HepG2 (cell line): ENCODE measurements around the gene NEDD8. TPM values are rescaled to one million over a fixed set of nuclear protein-coding genes. Genes with fewer than 3 reads are reported as not detected.
A peak's percentile ranks its signal among the peaks of the same experiment; 100 is the strongest.

Experiments used
- ATAC-seq: fragments of 200-7000 bp; cut with Tn5 transposase; 3 replicates; pipeline ENCODE4 v1.9.1; 2020; ENCODE audit warnings: mild to moderate bottlenecking, moderate library complexity
- BruUV-seq: library from RNA; stranded (reverse); fragments of 400-500 nt; replicated peaks from 2 replicates; lab custom pipeline; 2021; lab: Mats Ljungman, UMichigan
- CTCF ChIA-PET: fragments of 300-600 bp; formaldehyde crosslinking; extraction: SDS; loops from one replicate; lab custom pipeline; 2021; ENCODE audit warnings: low total read pairs, inconsistent platforms, low intra/inter-chr PET ratio; lab: Yijun Ruan, JAX
- POLR2A ChIA-PET: fragments of 350-600 bp; sonication (Branson Sonifier 250); formaldehyde crosslinking; loops from one replicate; lab custom pipeline; 2020; ENCODE audit warnings: antibody characterized with exemption, inconsistent platforms; lab: Yijun Ruan, JAX
- DNase-seq: peaks from one replicate; pipeline ENCODE4 v3.0.0-alpha.2; 2015; ENCODE audit warnings: low spot score
- FAIRE-seq: peaks from 3 replicates; lab custom pipeline; 2011; peaks lifted over from hg19 to GRCh38; lab: Jason Lieb, UNC
- H2AFZ ChIP-seq: one replicate; pipeline ENCODE4 v1.6.1; 2011; ENCODE audit warnings: low read length, inconsistent platforms
- H3K27ac ChIP-seq: fragments of 300-600 bp; 3 replicates; pipeline ENCODE4 v1.8.0; 2011; ENCODE audit warnings: mixed run types, mild to moderate bottlenecking, mixed read lengths, low read length, inconsistent platforms; ENCODE audit not compliant: insufficient read depth; ENCODE audit errors: extremely low read length
- H3K27me3 ChIP-seq, 2 experiments: fragments of 200-600 bp in 1 of 2; 2 replicates in 1 of 2; 3 replicates in 1 of 2; pipeline versions ENCODE4 v1.6.0 to v1.8.0; 2011; ENCODE audit warnings: low read length in 2 of 2, mild to moderate bottlenecking in 2 of 2, moderate library complexity in 2 of 2, inconsistent platforms in 1 of 2; ENCODE audit not compliant: insufficient read depth in 2 of 2, control insufficient read depth in 1 of 2
- H3K36me3 ChIP-seq, 2 experiments: fragments of 200-600 bp in 1 of 2; replicated peaks in 1 of 2; 2 replicates in 1 of 2; 3 replicates in 1 of 2; pipeline versions ENCODE4 v1.5.1 to v1.8.0; 2011; ENCODE audit warnings: low read length in 2 of 2, inconsistent platforms in 1 of 2; ENCODE audit not compliant: insufficient read depth in 2 of 2, control insufficient read depth in 1 of 2
- H3K4me1 ChIP-seq: 2 replicates; pipeline ENCODE4 v1.5.1; 2012; ENCODE audit warnings: low read length, inconsistent platforms; ENCODE audit not compliant: insufficient read depth
- H3K4me2 ChIP-seq: 2 replicates; pipeline ENCODE4 v1.6.0; 2011; ENCODE audit warnings: low read depth, low read length, inconsistent platforms
- H3K4me3 ChIP-seq, 3 experiments: fragments of 200-600 bp in 1 of 3; sonication (generic), shearing (Covaris generic) in 1 of 3; replicated peaks in 1 of 3; 2 replicates each; pipeline ENCODE4 v1.5.1; 2011 to 2016; ENCODE audit warnings: low read length in 3 of 3, inconsistent platforms in 2 of 3, low read depth in 2 of 3, mild to moderate bottlenecking in 2 of 3, control low read depth in 1 of 3, mixed read lengths in 1 of 3; ENCODE audit not compliant: insufficient read depth in 1 of 3
- H3K79me2 ChIP-seq: one replicate; pipeline ENCODE4 v1.6.1; 2011; ENCODE audit warnings: low read length, inconsistent platforms; ENCODE audit not compliant: insufficient read depth
- H3K9ac ChIP-seq: 2 replicates; pipeline ENCODE4 v1.6.0; 2011; ENCODE audit warnings: mild to moderate bottlenecking, low read depth, low read length, inconsistent platforms; ENCODE audit not compliant: insufficient read depth
- H3K9me3 ChIP-seq: 2 replicates; pipeline ENCODE4 v1.5.1; 2012; ENCODE audit warnings: mild to moderate bottlenecking, low read length
- H4K20me1 ChIP-seq: 2 replicates; pipeline ENCODE4 v1.6.0; 2011; ENCODE audit warnings: inconsistent platforms, mild to moderate bottlenecking, low read length, moderate library complexity; ENCODE audit not compliant: insufficient read depth
- ETV6 ChIP-seq: sonication (generic); formaldehyde crosslinking; conservative IDR thresholded peaks from 2 replicates; pipeline ENCODE4 v1.4.0; 2020; ENCODE audit warnings: missing genetic modification reagents
- GTF3A ChIP-seq: sonication (generic); formaldehyde crosslinking; conservative IDR thresholded peaks from 2 replicates; pipeline ENCODE4 v1.4.0; 2020; ENCODE audit warnings: mild to moderate bottlenecking, missing genetic modification reagents
- HMGXB4 ChIP-seq, 2 experiments: sonication (generic) in 1 of 2; formaldehyde crosslinking in 1 of 2; IDR thresholded peaks; 2 replicates each; pipeline versions ENCODE4 v1.4.0 to v1.6.1; 2018 to 2020; ENCODE audit warnings: missing genetic modification reagents in 2 of 2, borderline replicate concordance in 1 of 2, low read depth in 1 of 2, mild to moderate bottlenecking in 1 of 2, missing biosample characterization in 1 of 2
- NFYC ChIP-seq: IDR thresholded peaks from 2 replicates; pipeline ENCODE4 v1.6.1; 2016; ENCODE audit warnings: missing genetic modification reagents, missing compliant biosample characterization
- NKX3-1 ChIP-seq: sonication (generic); formaldehyde crosslinking; IDR thresholded peaks from 2 replicates; pipeline ENCODE4 v1.5.0; 2020; ENCODE audit warnings: missing genetic modification reagents
- ZC3H4 ChIP-seq: sonication (generic); formaldehyde crosslinking; IDR thresholded peaks from 2 replicates; pipeline ENCODE4 v1.4.0; 2020; ENCODE audit warnings: missing genetic modification reagents, borderline replicate concordance
- ZFY ChIP-seq: sonication (generic); formaldehyde crosslinking; IDR thresholded peaks from 2 replicates; pipeline ENCODE4 v1.4.0; 2020; ENCODE audit warnings: missing genetic modification reagents
- ZNF225 ChIP-seq: sonication (generic); formaldehyde crosslinking; IDR thresholded peaks from 2 replicates; pipeline ENCODE4 v1.4.0; 2020; ENCODE audit warnings: mild to moderate bottlenecking, missing genetic modification reagents
- WGBS: methylation state at CpG from one replicate; pipeline ENCODE4 v1.1.6; 2017; ENCODE audit warnings: low lambda C conversion rate; 5-methylcytosine and 5-hydroxymethylcytosine counted together
- in situ Hi-C: cut with HindIII; loops from 2 replicates; pipeline ENCODE4 v1.10.0; 2017; ENCODE audit warnings: low pct_unique_long_range_greater_than_20kb; ENCODE audit not compliant: extremely low pct_ligation_motif_present
- intact Hi-C: fragments of 100-400 bp; cut with micrococcal nuclease; formaldehyde crosslinking; loops from one replicate; pipeline ENCODE4 v1.10.0; 2022; ENCODE audit not compliant: unreplicated experiment
- polyA plus RNA-seq, 8 experiments: library from polyadenylated mRNA; depleted of rRNA in 3 of 8; stranded (reverse) in 7 of 8; unstranded in 1 of 8; fragments of >200 nt; fragmentation: Illumina TruSeq in 4 of 8; extraction: Trizol in 4 of 8; gene quantifications; 2 replicates each; pipeline versions ENCODE4 v1.2.1 to v1.2.3, GENCODE V29; 2011 to 2016; ENCODE audit warnings: low read depth in 4 of 8, missing spikeins in 1 of 8, mixed read lengths in 1 of 8; ENCODE audit not compliant: insufficient read depth in 1 of 8
- total RNA-seq, 5 experiments: library from RNA; depleted of rRNA; stranded (reverse); fragments of >200 nt; fragmentation: Illumina TruSeq; extraction: Trizol; gene quantifications; 2 replicates each; pipeline ENCODE4 v1.2.3, GENCODE V29; 2016; ENCODE audit warnings: low read depth in 1 of 5
- TF ChIP-seq, protein P1 (sequence below): sonication (generic); formaldehyde crosslinking; IDR thresholded peaks from 2 replicates; pipeline ENCODE4 v1.4.0; 2020; ENCODE audit warnings: missing genetic modification reagents
- TF ChIP-seq, protein P2 (sequence below), 2 experiments: sonication (generic) in 1 of 2; formaldehyde crosslinking in 1 of 2; IDR thresholded peaks; 2 replicates each; pipeline versions ENCODE4 v1.5.1 to v1.6.1; 2011 to 2020; ENCODE audit warnings: borderline replicate concordance in 1 of 2, low read depth in 1 of 2, low read length in 1 of 2, mild to moderate bottlenecking in 1 of 2, missing genetic modification reagents in 1 of 2, moderate library complexity in 1 of 2

NEDD8 gene
- total and polyA plus RNA-seq, 2 of the 13 experiments (the other 11 are each of a cell fraction or from before 2014, with no cell fraction given): 535 to 713 TPM

GRCh38 chr14:24234095-24235005 lies 2.2 kb upstream of the NEDD8 start (continued):
- peak; percentile 13; the same call in 1 of the 2 replicates for TF ChIP-seq NKX3-1 (CRISPR knock-in tag)
- TF ChIP-seq HMGXB4 (CRISPR knock-in tag; IDR thresholded peaks at IDR 0.05; ENCODE audit: borderline replicate concordance in 1 of 2, low read depth in 1 of 2): peak in 1 of 2 experiments; percentile 24; a peak in 1 of 4 replicates
- 0 out of 2 replicates have a peak, but pooled peaks have one; percentile 30 for TF ChIP-seq ZC3H4 (CRISPR knock-in tag)
- 0 out of 2 replicates have a peak, but pooled peaks have one; percentile 50 for TF ChIP-seq GTF3A
- no peak for TF ChIP-seq NFYC (CRISPR knock-in tag)
- TF ChIP-seq ZNF225 (CRISPR knock-in tag): no peak

DNA sequence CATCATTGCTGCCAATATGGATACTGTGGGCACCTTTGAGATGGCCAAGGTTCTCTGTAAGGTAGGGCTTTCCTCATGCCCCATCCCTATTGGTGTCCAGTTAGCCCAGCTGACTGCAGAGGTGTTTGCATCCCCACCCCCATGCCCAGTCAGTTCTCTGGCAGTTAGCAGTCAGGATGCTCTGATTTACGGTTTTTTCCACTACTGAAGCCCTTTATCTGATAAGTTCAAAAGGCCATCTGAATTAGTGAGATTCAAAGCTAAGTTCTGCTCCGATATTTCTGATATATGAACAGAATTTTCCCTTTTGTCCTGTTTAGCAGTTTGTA lies 1.3 kb upstream of the NEDD8 start:
- CTCF ChIA-PET: no interaction called here
- ATAC-seq: peak; percentile 29
- BruUV-seq: no TSS peak
- Histone ChIP-seq H3K4me3 (peak overlapping the region; percentile 83 to 91 (median 85)), H4K20me1 (peaks cover 7% of the 10 kb centered on the region; the same call in 1 of the 2 replicates), H3K4me1 (peaks cover 44% of the 10 kb centered on the region), H3K27me3 (peaks cover 0 to 4% of the 10 kb centered on the region in 2 experiments; a peak in 1 of 5 replicates), H3K9me3 (no peaks in the 10 kb centered on the region), H3K9ac (peak overlapping the region; percentile 91), H2AFZ (no peak overlapping the region), H3K27ac (peak overlapping the region; percentile 84), H3K36me3 (peaks cover 26 to 48% of the 10 kb centered on the region in 2 experiments), H3K4me2 (peak overlapping the region; percentile 96), H3K79me2 (peaks cover 53% of the 10 kb centered on the region)
- in situ Hi-C loops: no loop called here
- FAIRE-seq: no peak
- 49% methylated on average over 2 of the region's 2 CpGs for WGBS
- intact Hi-C loops: loop anchor here (2.0 to 10.0 kb wide), 2 partner anchors 45 to 1191 kb away; partner anchors contain the start of gene IPO4
- DNase-seq: peak; percentile 64
- POLR2A ChIA-PET: interaction anchor here (1.7 to 18.0 kb wide), 6 partner anchors 8 to 140 kb away, joined by 5 to 850 read pairs (median 42); partner anchors contain the start of genes CHMP4A, CIDEB, DHRS1 and LTB4R
- TF ChIP-seq, protein P1, sequence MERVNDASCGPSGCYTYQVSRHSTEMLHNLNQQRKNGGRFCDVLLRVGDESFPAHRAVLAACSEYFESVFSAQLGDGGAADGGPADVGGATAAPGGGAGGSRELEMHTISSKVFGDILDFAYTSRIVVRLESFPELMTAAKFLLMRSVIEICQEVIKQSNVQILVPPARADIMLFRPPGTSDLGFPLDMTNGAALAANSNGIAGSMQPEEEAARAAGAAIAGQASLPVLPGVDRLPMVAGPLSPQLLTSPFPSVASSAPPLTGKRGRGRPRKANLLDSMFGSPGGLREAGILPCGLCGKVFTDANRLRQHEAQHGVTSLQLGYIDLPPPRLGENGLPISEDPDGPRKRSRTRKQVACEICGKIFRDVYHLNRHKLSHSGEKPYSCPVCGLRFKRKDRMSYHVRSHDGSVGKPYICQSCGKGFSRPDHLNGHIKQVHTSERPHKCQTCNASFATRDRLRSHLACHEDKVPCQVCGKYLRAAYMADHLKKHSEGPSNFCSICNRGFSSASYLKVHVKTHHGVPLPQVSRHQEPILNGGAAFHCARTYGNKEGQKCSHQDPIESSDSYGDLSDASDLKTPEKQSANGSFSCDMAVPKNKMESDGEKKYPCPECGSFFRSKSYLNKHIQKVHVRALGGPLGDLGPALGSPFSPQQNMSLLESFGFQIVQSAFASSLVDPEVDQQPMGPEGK (CRISPR knock-in tag): peak; percentile 37; the same call in 1 of the 2 replicates
- TF ChIP-seq, protein P2, sequence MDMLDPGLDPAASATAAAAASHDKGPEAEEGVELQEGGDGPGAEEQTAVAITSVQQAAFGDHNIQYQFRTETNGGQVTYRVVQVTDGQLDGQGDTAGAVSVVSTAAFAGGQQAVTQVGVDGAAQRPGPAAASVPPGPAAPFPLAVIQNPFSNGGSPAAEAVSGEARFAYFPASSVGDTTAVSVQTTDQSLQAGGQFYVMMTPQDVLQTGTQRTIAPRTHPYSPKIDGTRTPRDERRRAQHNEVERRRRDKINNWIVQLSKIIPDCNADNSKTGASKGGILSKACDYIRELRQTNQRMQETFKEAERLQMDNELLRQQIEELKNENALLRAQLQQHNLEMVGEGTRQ (IDR thresholded peaks at IDR 0.05; ENCODE audit: low read depth, low read length): peak; percentile 17; the same call in 1 of the 2 replicates
- TF ChIP-seq, protein P2 (CRISPR knock-in tag; IDR thresholded peaks at IDR 0.05; ENCODE audit: borderline replicate concordance): no peak
- TF ChIP-seq ETV6 (CRISPR knock-in tag): 0 out of 2 replicates have a peak, but pooled peaks have one; percentile 4
- TF ChIP-seq ZFY (CRISPR knock-in tag): no peak
